ENCODE data around the gene ITGB4.

ITGB4 gene

GRCh38 chr17:75727391-75727790, 6.1 kb downstream of the ITGB4 start:
- no peak overlapping the region for H3K4me3 ChIP-seq (replicated peaks; ENCODE audit: low read depth, low read length)
- no peak for DNase-seq (ENCODE audit: extremely low read depth, insufficient read length)
- no peak for TF ChIP-seq CTCF (IDR thresholded peaks at IDR 0.05; ENCODE audit: insufficient read depth, low read length, poor library complexity, severe bottlenecking)
- no peaks in the 10 kb centered on the region for H3K36me3 ChIP-seq (ENCODE audit: control insufficient read depth, insufficient read depth, low read length)
- no peaks in the 10 kb centered on the region for H3K27me3 ChIP-seq (replicated peaks; ENCODE audit: control insufficient read depth, insufficient read depth, low read length)

GRCh38 chr17:75729351-75729750, 8.1 kb downstream of the ITGB4 start:
- Histone ChIP-seq H3K36me3 (ENCODE audit: control insufficient read depth, insufficient read depth, low read length) (no peaks in the 10 kb centered on the region), H3K4me3 (replicated peaks; ENCODE audit: low read depth, low read length) (no peak overlapping the region), H3K27me3 (replicated peaks; ENCODE audit: control insufficient read depth, insufficient read depth, low read length) (no peaks in the 10 kb centered on the region)
- no peak for DNase-seq (ENCODE audit: extremely low read depth, insufficient read length)
- no peak for TF ChIP-seq CTCF (IDR thresholded peaks at IDR 0.05; ENCODE audit: insufficient read depth, low read length, poor library complexity, severe bottlenecking)

- no peak overlapping the region for H3K4me3 ChIP-seq (replicated peaks; ENCODE audit: low read depth, low read length)
- no peak for DNase-seq (ENCODE audit: extremely low read depth, insufficient read length)
- H3K27me3 ChIP-seq (replicated peaks; ENCODE audit: control insufficient read depth, insufficient read depth, low read length) = no peaks in the 10 kb centered on the region
- no peaks in the 10 kb centered on the region for H3K36me3 ChIP-seq (ENCODE audit: control insufficient read depth, insufficient read depth, low read length)
- TF ChIP-seq CTCF (IDR thresholded peaks at IDR 0.05; ENCODE audit: insufficient read depth, low read length, poor library complexity, severe bottlenecking) = no peak
Observed at GRCh38 chr17:75730065-75730464, 8.8 kb downstream of the ITGB4 start.

- TF ChIP-seq CTCF (IDR thresholded peaks at IDR 0.05; ENCODE audit: insufficient read depth, low read length, poor library complexity, severe bottlenecking) = no peak
- Histone ChIP-seq H3K4me3 (replicated peaks; ENCODE audit: low read depth, low read length) (no peak overlapping the region), H3K36me3 (ENCODE audit: control insufficient read depth, insufficient read depth, low read length) (no peaks in the 10 kb centered on the region), H3K27me3 (replicated peaks; ENCODE audit: control insufficient read depth, insufficient read depth, low read length) (no peaks in the 10 kb centered on the region)
- DNase-seq (ENCODE audit: extremely low read depth, insufficient read length) = no peak
Observed at GRCh38 chr17:75731086-75731715, 9.9 kb downstream of the ITGB4 start.

- no peaks in the 10 kb centered on the region for H3K36me3 ChIP-seq (ENCODE audit: control insufficient read depth, insufficient read depth, low read length)
- no peak for DNase-seq (ENCODE audit: extremely low read depth, insufficient read length)
- no peak for TF ChIP-seq CTCF (IDR thresholded peaks at IDR 0.05; ENCODE audit: insufficient read depth, low read length, poor library complexity, severe bottlenecking)
- no peaks in the 10 kb centered on the region for H3K27me3 ChIP-seq (replicated peaks; ENCODE audit: control insufficient read depth, insufficient read depth, low read length)
- no peak overlapping the region for H3K4me3 ChIP-seq (replicated peaks; ENCODE audit: low read depth, low read length)
Observed at GRCh38 chr17:75731716-75732498, 10.6 kb downstream of the ITGB4 start.
